PC-9 (cell line): ENCODE data around the gene PGA4.
"Not testable (repeated sequence)": the region's sequence is repeated elsewhere in the genome, so short reads cannot be mapped to it uniquely, and the experiment has no call there.

Experiments used
- CTCF ChIP-seq: fragments of 200-600 bp; sonication (generic); conservative IDR thresholded peaks from 2 replicates; pipeline ENCODE4 v1.6.1; 2017; ENCODE audit warnings: mixed run types, antibody characterized with exemption, mild to moderate bottlenecking, moderate library complexity
- EZH2 ChIP-seq: fragments of 200-600 bp; sonication (generic); IDR thresholded peaks from 2 replicates; pipeline ENCODE4 v1.8.0; 2017; ENCODE audit warnings: antibody characterized with exemption, low read depth

GRCh38 chr11:61250796-61251765, 28.9 kb downstream of the PGA4 start:
- not testable (repeated sequence) for TF ChIP-seq EZH2, CTCF
